GF-D8 (cell line): ENCODE measurements around the gene CAPN12.

ENCODE experiments used
- DNase-seq: peaks from one replicate; lab custom pipeline; 2025; lab: John Stamatoyannopoulos, UW

CAPN12 gene

GRCh38 chr19:38725469-38726283, 18.6 kb downstream of the CAPN12 start:
- DNase-seq: no peak

- DNase-seq: no peak
These were observed 20.1 kb downstream of the CAPN12 start for GRCh38 chr19:38723990-38724854.

- no peak for DNase-seq
These were observed 20.7 kb downstream of the CAPN12 start for GRCh38 chr19:38723606-38723965.

- DNase-seq: no peak
These were observed 21.2 kb downstream of the CAPN12 start for GRCh38 chr19:38722947-38723605.

GRCh38 chr19:38721979-38722773, 22.1 kb downstream of the CAPN12 start:
- no peak for DNase-seq

GRCh38 chr19:38721496-38721895, 22.8 kb downstream of the CAPN12 start:
- no peak for DNase-seq

- DNase-seq: no peak
These were observed 23.6 kb downstream of the CAPN12 start for GRCh38 chr19:38720559-38721236.

GRCh38 chr19:38719761-38720558, 24.3 kb downstream of the CAPN12 start:
- DNase-seq: no peak

GRCh38 chr19:38718747-38719543, 25.3 kb downstream of the CAPN12 start:
- no peak for DNase-seq

GRCh38 chr19:38717855-38718254, 26.4 kb downstream of the CAPN12 start:
- DNase-seq: no peak

GRCh38 chr19:38717051-38717450, 27.2 kb downstream of the CAPN12 start:
- no peak for DNase-seq

GRCh38 chr19:38715555-38715954, 28.7 kb downstream of the CAPN12 start:
- no peak for DNase-seq

GRCh38 chr19:38714354-38714778, 29.9 kb downstream of the CAPN12 start:
- no peak for DNase-seq

- no peak for DNase-seq
These were observed 30.4 kb downstream of the CAPN12 start for GRCh38 chr19:38713865-38714264.

GRCh38 chr19:38713227-38713649, 31.0 kb downstream of the CAPN12 start:
- DNase-seq: no peak

- DNase-seq: no peak
These were observed 32.0 kb downstream of the CAPN12 start for GRCh38 chr19:38712161-38712748.

GRCh38 chr19:38711726-38712153, 32.5 kb downstream of the CAPN12 start:
- DNase-seq: no peak

- no peak for DNase-seq
These were observed 33.1 kb downstream of the CAPN12 start for GRCh38 chr19:38710928-38711725.
